ENCODE measurements around the gene FILIP1L. TPM values are rescaled to one million over a fixed set of nuclear protein-coding genes. Genes with fewer than 3 reads are reported as not detected.

The FILIP1L gene
- total and polyA plus RNA-seq, 2 of the 4 experiments (the other 2 are of a cell fraction), result 11.5 to 19.9 TPM

- TF ChIP-seq MXI1 (IDR thresholded peaks at IDR 0.05; ENCODE audit: borderline replicate concordance, low read depth, low read length) (no peak), USF2 (IDR thresholded peaks at IDR 0.05; ENCODE audit: low read depth, low read length) (no peak)
Observed at GRCh38 chr3:100019719-100020118, 94.6 kb downstream of the FILIP1L start (continued).

DNA sequence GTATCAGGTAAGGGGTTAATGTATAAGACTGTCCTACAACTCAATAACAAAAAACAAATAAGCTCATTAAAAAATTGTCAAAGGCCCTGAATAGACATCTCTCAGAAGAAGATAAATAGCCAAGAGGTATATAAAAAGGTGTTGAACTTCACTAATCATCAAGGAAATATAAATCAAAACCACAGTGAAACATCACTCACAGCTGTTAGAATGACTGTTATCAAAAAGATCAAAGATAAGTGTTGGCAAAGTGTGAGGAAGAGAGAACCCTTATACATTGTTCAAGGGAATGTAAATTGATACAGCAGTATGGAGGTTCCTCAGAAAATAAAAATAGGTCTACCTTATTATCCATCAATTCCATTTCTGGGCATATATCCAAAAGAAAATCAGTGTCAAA lies 95.5 kb downstream of the FILIP1L start:
- BruUV-seq (replicated peaks), result no TSS peak
- Histone ChIP-seq H3K14ac (replicated peaks; ENCODE audit: low read depth, low read length) (no peak overlapping the region), H3K9me1 (ENCODE audit: insufficient read depth, low read length) (no peaks in the 10 kb centered on the region; the same call in 1 of the 2 replicates)

More for the DNA sequence above, 95.5 kb downstream of the FILIP1L start:
- Histone ChIP-seq H3K27me3 (ENCODE audit: control insufficient read depth, insufficient read depth, low read length) (no peaks in the 10 kb centered on the region), H4K20me1 (ENCODE audit: insufficient read depth, low read length) (no peaks in the 10 kb centered on the region), H3K4me2 (ENCODE audit: low read depth, low read length) (no peak overlapping the region), H3K4me3 (ENCODE audit: insufficient read depth, low read depth, low read length) (no peak overlapping the region), H3K36me3 (ENCODE audit: control insufficient read depth, insufficient read depth, low read length) (no peaks in the 10 kb centered on the region), H4K91ac (ENCODE audit: insufficient read depth, low read depth, low read length) (no peak overlapping the region), H4K8ac (ENCODE audit: low read depth in 2 of 2, low read length in 2 of 2) (no peak overlapping the region), H2AK5ac (ENCODE audit: low read depth, low read length) (no peak overlapping the region), H2AFZ (replicated peaks; ENCODE audit: low read length, poor library complexity) (no peak overlapping the region), H2BK20ac (ENCODE audit: low read depth, low read length) (no peak overlapping the region), H3K9ac (ENCODE audit: low read depth, low read length) (no peak overlapping the region), H3K56ac (ENCODE audit: extremely low read depth, insufficient read depth, low read length) (no peak overlapping the region), H3K23ac (ENCODE audit: low read depth, low read length) (no peak overlapping the region), H3K18ac (ENCODE audit: low read depth, low read length) (no peak overlapping the region), H2BK15ac (ENCODE audit: low read depth, low read length) (no peak overlapping the region), H2BK120ac (ENCODE audit: low read depth, low read length) (no peak overlapping the region), H2BK5ac (ENCODE audit: low read depth, low read length, poor library complexity, severe bottlenecking) (no peak overlapping the region), H3K9me3 (ENCODE audit: control insufficient read depth, insufficient read depth, low read length) (no peaks in the 10 kb centered on the region), H3K4ac (ENCODE audit: low read depth, low read length) (no peak overlapping the region), H4K5ac (ENCODE audit: low read depth, low read length) (no peak overlapping the region), H2AK9ac (replicated peaks; ENCODE audit: low read depth, low read length, poor library complexity) (no peak overlapping the region), H3K79me1 (ENCODE audit: low read depth in 1 of 2, low read length in 2 of 2) (no peaks in the 10 kb centered on the region; a peak in 1 of 4 replicates), H3K27ac (ENCODE audit: insufficient read depth, low read length) (no peak overlapping the region), H3K4me1 (ENCODE audit: control insufficient read depth, insufficient read depth, low read length) (peaks cover 6% of the 10 kb centered on the region)
- intact Hi-C loops (cut with micrococcal nuclease), result no loop called here
- dilution Hi-C loops (cut with HindIII; ENCODE audit: low sequenced_read_pairs, unreplicated experiment), result no loop called here
- TF ChIP-seq, protein P1, sequence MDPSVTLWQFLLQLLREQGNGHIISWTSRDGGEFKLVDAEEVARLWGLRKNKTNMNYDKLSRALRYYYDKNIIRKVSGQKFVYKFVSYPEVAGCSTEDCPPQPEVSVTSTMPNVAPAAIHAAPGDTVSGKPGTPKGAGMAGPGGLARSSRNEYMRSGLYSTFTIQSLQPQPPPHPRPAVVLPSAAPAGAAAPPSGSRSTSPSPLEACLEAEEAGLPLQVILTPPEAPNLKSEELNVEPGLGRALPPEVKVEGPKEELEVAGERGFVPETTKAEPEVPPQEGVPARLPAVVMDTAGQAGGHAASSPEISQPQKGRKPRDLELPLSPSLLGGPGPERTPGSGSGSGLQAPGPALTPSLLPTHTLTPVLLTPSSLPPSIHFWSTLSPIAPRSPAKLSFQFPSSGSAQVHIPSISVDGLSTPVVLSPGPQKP (IDR thresholded peaks at IDR 0.05; ENCODE audit: borderline replicate concordance, low read depth, low read length), result no peak
- TF ChIP-seq CTCF (conservative IDR thresholded peaks at IDR 0.05; ENCODE audit: low read depth, low read length) (no peak), MAFK (IDR thresholded peaks at IDR 0.05; ENCODE audit: low read depth, low read length) (no peak), RCOR1 (IDR thresholded peaks at IDR 0.05; ENCODE audit: insufficient replicate concordance, low read length) (no peak), CEBPB (IDR thresholded peaks at IDR 0.05; ENCODE audit: low read depth, low read length) (no peak), NFE2L2 (IDR thresholded peaks at IDR 0.05; ENCODE audit: low read depth, low read length) (no peak), POLR2A (IDR thresholded peaks at IDR 0.05; ENCODE audit: low read depth, low read length) (no peak), RAD21 (IDR thresholded peaks at IDR 0.05; ENCODE audit: low read length) (no peak), CHD1 (IDR thresholded peaks at IDR 0.05; ENCODE audit: low read depth, low read length) (no peak)
- ChIA-PET CTCF (no interaction called here), POLR2A (ENCODE audit: unreplicated experiment) (no interaction called here)
- ATAC-seq (ENCODE audit: low read depth) (no peak), DNase-seq (no peak)
- in situ Hi-C loops (cut with MboI; ENCODE audit: low sequenced_read_pairs), result no loop called here

Measured in IMR-90 (cell line).